GM21529 (cell line): ENCODE data around the gene OPHN1.
A peak's percentile ranks its signal among the peaks of the same experiment; 100 is the strongest.

Experiments used
- ATAC-seq: cut with Tn5 transposase; IDR thresholded peaks from one replicate; pipeline ENCODE4 v1.9.1; 2021; ENCODE audit not compliant: unreplicated experiment

Gene OPHN1

GRCh38 chrX:68254738-68255645, 178.3 kb downstream of the OPHN1 start:
- no peak for ATAC-seq

GRCh38 chrX:68252664-68253063, 180.6 kb downstream of the OPHN1 start:
- ATAC-seq: no peak

DNA sequence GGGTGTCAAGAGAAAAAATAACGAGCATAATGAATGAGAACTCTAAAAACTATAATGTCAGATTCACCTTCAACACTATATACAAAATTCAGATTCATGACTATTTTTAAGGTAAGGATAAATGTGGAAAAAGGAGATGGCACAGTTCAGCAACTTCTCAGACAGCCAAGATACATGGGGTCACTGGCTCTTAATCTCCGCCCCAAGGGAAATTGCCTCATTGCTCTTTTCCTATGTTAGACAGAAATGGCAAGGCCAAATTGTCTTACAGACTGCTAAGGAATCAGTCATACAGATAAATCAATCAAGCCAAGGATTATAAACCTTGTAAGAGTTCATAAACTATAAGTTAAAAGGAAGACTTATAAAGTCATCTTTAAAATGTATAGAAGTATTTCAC, 183.4 kb downstream of the OPHN1 start:
- ATAC-seq: no peak

- no peak for ATAC-seq
These were observed 183.9 kb downstream of the OPHN1 start for GRCh38 chrX:68249401-68249831.

DNA sequence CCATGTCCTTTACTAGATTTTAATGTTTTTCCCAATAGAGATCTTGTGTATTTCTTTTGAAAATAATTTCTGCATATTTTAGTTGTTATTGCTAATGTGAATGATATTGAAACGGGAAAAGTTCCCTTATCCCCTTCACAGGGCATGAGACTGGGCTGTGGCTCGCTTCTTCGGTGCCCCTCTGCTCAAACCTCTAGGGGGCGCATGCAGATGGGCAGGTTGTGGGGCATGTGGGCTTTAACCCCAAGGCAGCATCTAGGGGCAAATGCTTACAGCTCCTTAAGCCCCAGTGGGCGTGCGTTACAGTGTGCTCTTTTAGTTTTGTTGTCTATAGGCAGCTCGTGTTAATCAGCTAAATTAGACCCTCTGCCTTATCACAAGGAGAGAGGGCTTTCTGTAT, 194.7 kb downstream of the OPHN1 start:
- ATAC-seq: no peak

- no peak for ATAC-seq
These were observed 199.0 kb downstream of the OPHN1 start for GRCh38 chrX:68234171-68234910.

- no peak for ATAC-seq
These were observed 201.1 kb downstream of the OPHN1 start for GRCh38 chrX:68232206-68232605.

- no peak for ATAC-seq
These were observed 224.3 kb downstream of the OPHN1 start for GRCh38 chrX:68209008-68209407.

- no peak for ATAC-seq
These were observed 228.7 kb downstream of the OPHN1 start for GRCh38 chrX:68204521-68205038.

DNA sequence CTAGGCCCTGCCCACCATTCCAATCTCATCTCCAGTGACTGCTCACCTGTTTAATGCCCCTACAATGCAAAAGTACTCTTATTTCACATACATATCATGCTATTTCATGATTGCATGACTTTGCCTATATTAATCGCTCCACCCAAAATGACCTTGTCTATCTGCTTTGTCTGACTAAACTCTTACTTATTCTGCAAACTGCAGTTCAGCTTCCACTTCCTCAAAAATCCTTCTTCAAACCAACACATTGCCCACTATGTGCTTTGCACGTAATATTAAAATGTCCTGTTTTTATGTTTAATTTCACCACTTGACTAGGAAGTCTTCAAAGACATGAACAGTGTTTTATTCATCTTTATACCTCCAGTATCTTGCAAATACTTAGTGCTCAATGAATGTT, 229.6 kb downstream of the OPHN1 start:
- no peak for ATAC-seq

- ATAC-seq: no peak
These were observed 230.1 kb downstream of the OPHN1 start for GRCh38 chrX:68203211-68203610.

GRCh38 chrX:68199062-68199848, 234.0 kb downstream of the OPHN1 start:
- ATAC-seq: no peak

DNA sequence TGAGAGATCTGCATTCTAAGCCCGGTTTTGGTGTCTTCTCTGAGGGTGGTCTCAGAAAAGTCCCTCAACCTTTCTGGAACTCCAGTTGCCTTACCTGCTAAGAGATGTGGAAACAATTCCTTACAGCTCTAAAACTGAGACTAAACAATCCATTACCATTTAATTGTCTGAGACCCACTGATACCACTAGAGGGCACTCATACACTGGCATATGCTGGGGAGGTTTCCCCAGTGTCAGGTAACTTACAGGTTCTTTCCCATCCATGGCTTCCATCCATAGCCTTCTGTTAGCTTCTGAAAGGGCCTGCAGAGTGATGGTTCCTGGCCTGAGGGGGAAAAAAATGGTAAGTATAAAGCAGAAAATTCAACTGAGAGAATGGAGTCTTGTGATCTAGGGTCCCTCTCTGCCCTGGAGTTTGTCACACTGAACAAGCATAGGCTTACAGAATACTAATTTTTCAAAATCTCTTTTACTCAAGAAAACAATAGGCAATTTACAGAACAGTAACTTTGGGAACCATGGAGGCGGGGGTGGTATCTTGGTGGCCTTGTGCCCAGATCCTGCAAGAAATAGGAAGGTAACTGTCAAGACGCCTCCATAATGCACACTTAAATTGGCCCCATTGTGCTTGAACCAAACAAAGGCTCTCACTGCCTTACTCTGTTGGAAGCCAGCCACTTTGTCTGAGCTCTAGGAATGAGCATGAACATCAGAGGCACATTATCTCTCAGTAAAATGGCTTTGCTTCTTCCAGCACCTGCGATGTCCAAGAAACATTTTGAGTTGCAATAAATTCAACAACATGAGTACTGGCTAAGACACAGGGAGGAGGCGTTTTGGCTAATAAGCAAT, 236.1 kb downstream of the OPHN1 start:
- ATAC-seq: peak; percentile 75

GRCh38 chrX:68195561-68195960, 237.7 kb downstream of the OPHN1 start:
- ATAC-seq: no peak

DNA sequence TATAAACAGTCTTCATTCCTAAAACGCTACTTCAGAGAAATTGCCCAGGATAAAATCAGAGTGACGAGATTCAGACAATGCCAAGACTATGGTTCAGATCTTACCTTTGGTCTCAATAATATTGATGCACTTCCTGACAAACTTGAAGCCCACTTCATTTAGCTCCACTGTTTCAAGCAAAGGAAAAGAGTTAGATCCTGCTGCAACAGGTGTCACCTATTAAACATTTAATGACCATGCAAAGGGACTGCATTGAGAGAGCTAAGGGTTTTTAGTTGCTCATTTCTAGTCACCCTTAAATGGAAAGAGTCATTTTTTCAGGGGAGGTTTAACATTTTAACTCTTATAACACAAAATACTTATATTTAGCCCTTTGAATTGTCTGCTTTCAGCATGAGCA, 239.5 kb downstream of the OPHN1 start:
- no peak for ATAC-seq

DNA sequence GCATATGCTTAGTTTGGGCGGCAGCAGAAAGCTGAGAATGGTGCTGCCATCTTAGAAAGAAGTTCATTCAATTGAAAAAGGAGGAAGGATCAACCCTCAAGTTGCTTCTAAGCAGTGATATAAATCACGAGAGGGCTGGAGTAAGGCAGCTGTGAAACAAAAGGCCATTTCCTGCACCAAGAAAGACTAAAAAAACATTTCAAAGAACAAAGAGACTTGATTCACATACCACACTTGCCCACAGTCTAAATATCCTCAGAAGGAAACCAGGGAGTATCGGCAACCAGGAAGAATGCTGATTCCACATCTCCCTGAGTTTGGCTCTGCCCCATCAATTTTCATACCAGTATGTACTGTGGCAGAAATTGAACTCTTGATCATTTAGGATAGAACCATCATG, 240.1 kb downstream of the OPHN1 start:
- no peak for ATAC-seq

DNA sequence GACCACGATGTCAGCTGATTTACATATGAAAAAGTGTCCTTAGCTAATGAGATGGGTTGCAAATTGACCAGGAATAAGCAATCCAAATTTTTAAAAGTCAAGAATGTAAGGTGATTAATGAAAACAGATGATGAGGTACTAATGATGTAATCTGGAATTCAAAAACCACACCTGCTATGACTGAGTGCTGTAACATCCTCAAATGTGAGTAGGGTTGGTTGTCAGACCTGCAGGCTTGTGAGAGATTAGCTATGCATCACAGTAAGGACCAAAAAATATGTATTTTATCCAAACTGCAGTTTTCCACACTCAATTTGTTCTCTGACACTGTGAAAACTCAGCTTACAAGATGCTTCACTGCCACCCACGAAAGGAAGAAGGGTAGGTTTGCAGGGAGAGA, 242.5 kb downstream of the OPHN1 start:
- no peak for ATAC-seq

DNA sequence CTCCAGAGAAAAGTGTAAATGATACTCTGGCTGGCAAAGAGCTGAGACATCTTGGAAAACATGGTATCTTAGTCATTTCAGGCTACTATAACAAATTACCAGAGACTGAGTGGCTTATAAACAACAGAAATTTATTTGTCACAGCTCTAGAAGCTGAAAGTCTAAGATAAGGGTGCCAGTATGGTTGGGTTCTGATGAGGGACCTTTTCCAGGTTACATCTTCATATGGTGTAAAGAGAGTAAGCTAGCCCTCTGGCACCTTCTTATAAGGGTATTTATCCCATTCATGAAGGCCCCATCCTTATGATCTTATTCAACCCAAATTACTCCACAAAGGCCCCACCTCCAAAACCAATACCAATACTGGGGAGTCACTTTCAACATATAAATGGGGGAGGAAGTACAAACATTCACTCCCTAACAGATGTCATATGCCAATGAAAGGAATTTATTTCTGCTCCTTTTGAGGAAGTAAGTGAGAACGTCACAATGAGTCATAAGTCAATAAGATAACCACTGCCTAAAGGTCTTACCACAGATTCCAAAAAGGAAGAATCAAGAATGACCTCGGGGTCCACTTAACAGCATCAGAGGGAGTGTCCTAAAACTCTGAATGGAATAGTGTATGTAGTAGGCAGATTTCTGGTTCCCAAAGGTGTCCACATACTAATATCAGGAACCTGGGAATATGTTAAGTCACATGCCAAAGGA, 246.6 kb downstream of the OPHN1 start:
- no peak for ATAC-seq

DNA sequence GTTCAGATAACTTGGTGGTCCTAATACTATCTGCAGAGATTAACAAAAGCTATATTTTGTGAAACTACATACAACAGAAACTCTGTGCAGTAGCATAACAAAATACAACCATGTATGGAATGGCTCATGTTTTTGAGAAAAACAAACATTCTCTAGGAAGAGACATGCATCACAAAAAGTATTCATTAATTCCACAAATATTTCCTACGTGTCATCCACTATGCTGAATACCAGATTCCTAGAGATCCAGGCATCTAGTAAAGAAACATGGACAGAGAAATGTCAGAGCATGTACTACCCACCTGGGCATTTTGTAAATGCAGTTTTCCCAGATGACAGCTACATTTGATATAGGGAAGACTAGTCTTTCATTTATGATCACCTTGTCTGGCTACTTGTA, 248.1 kb downstream of the OPHN1 start:
- no peak for ATAC-seq
